Measurements from ENCODE around the gene NEK11.
A peak's percentile ranks its signal among the peaks of the same experiment; 100 is the strongest.
"Not testable (repeated sequence)": the region's sequence is repeated elsewhere in the genome, so short reads cannot be mapped to it uniquely, and the experiment has no call there.

Gene NEK11

DNA sequence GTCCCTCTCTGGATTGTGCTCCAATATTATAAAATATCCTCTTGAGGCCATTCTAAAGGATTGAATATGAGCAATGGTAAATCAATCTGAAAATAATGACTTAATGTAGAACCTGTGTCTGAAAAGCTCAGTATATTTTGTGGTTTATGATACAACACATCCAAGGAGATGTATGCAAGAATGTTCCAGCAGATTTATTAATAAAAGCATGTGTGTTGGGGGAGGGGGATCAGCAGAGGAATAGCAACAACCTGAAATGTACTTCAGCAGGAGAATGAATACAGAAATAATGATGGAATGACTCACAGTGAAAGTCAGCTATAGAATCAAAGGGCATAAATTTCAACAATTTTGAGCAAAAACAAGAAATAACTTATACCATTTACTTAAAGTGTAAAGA lies 298.2 kb downstream of the NEK11 start:
- FAIRE-seq (no peak), DNase-seq (ENCODE audit: insufficient read length) (no peak)
- TF ChIP-seq POLR2A (IDR thresholded peaks at IDR 0.05; ENCODE audit: low read depth, low read length), result no peak
- no peak for TF ChIP-seq TAF1 (IDR thresholded peaks at IDR 0.05; ENCODE audit: borderline replicate concordance, low read depth, low read length)
- no peak for TF ChIP-seq POLR2AphosphoS5 (IDR thresholded peaks at IDR 0.05; ENCODE audit: low read depth, low read length)

DNA sequence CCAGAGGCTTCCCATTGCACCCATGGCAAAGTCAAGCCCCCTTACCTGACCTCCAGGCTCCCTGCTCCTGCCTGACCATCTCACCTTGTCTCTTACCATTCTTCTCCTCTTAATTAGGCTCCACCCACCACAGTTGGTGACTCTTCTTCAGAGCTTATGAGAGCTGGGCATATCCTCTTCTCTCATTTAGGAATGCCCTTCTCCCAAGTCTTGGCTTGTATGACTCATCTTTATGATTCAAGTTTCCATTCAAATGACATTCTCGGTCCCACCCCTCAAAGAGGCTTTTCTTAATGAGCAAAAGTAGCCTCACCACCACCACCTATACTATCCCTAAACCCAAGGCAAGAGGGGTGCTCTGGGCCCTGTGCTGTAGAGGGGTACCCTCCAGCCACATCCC lies 299.6 kb downstream of the NEK11 start:
- FAIRE-seq, result no peak
- DNase-seq (ENCODE audit: insufficient read length), result no peak
- TF ChIP-seq POLR2AphosphoS5 (IDR thresholded peaks at IDR 0.05; ENCODE audit: low read depth, low read length), result no peak

DNA sequence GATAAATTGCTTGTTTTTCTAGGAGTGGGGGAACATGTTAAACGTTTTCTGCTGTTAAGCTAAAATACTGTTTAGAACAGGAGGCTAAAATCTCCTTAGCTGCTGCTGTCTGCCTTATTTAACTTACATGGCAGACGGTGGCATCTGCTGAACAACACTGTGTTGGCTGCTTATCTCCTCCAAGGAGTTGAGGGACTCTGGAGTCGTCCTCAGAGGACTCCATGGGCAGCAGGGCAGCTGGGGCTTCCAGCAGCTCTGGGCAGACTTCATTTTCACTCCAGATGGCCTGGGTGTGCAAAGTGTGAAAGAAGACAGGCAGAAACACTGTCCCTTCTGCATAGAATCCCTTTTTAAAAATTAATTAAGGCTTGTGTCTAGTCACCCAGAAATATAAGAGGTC lies 302.0 kb downstream of the NEK11 start:
- TF ChIP-seq POLR2AphosphoS5 (IDR thresholded peaks at IDR 0.05; ENCODE audit: low read depth, low read length), result no peak
- no peak for TF ChIP-seq TAF1 (IDR thresholded peaks at IDR 0.05; ENCODE audit: borderline replicate concordance, low read depth, low read length)
- peak; percentile 21 for FAIRE-seq
- no peak for DNase-seq (ENCODE audit: insufficient read length)

DNA sequence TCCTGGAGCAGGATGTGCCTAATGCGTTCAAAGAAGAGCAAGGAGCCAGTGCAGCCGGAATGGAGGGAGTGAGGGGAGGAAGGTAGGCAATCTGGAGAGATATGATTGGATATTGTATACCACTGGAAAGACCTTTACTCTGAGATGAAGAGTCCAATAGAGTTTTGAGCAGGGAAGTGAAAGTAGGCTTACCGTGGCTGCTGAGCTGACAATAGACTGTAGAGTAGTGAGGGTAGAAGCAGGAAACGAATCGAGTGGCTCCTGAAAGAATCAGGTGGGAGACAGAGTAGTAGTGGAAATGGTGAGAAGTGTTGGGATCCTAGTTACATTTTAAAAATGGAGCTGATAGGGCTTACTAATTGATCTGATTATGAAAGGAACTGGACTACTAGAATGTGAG lies 303.1 kb downstream of the NEK11 start:
- FAIRE-seq (peak; percentile 54), DNase-seq (ENCODE audit: insufficient read length) (no peak)
- TF ChIP-seq POLR2A (IDR thresholded peaks at IDR 0.05; ENCODE audit: low read depth, low read length), result no peak
- TF ChIP-seq TAF1 (IDR thresholded peaks at IDR 0.05; ENCODE audit: borderline replicate concordance, low read depth, low read length), result no peak
- TF ChIP-seq POLR2AphosphoS5 (IDR thresholded peaks at IDR 0.05; ENCODE audit: low read depth, low read length), result no peak

DNA sequence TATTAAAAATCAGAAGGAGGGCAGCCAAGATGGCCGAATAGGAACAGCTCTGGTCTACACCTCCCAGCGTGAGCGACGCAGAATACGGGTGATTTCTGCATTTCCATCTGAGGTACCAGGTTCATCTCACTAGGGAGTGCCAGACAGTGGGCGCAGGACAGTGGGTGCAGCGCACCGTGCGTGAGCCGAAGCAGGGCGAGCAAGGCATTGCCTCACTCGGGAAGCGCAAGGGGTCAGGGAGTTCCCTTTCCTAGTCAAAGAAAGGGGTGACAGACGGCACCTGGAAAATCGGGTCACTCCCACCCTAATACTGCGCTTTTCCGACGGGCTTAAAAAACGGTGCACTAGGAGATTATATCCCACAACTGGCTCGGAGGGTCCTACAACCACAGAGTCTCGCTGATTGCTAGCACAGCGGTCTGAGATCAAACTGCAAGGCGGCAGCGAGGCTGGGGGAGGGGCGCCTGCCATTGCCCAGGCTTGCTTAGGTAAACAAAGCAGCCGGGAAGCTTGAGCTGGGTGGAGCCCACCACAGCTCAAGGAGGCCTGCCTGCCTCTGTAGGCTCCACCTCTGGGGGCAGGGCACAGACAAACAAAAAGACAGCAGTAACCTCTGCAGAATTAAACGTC lies 304.9 kb downstream of the NEK11 start:
- not testable (repeated sequence) for FAIRE-seq

DNA sequence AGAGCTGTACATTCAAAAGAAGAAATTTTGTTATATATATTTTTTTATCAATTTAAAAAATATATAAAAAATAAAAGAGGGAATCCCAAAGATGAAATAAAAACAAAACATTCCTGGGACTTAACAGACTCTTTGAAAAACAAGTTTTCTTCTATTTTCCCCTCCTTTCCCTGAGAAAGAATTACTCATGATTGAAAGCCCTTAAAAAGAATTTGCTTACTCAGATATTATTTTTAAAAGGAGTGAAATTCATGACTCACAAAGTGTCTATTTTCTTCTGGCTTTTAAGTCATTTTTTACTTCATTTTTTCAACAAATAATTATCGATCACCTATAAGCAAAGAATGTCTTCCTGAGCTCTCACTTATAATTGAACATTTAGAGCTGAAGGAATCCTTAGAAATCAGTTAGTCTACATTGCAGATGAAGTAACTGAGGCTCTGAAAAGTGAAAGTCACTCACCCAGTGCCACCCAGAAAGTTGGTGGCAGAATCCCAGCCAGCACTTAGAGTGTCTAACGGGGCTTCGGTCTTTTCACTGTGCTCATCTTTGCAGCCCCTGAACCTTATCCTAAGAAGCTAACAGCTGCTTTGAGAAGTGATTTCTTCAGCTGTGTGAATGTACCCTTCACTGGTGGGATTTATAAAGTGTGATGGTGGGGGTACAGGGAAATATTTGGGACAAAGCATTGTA lies 312.4 kb downstream of the NEK11 start:
- no peak for DNase-seq (ENCODE audit: insufficient read length)
- TF ChIP-seq POLR2A (IDR thresholded peaks at IDR 0.05; ENCODE audit: low read depth, low read length) (no peak), TAF1 (IDR thresholded peaks at IDR 0.05; ENCODE audit: borderline replicate concordance, low read depth, low read length) (no peak), POLR2AphosphoS5 (IDR thresholded peaks at IDR 0.05; ENCODE audit: low read depth, low read length) (no peak)
- no peak for FAIRE-seq

More for the DNA sequence above, 304.9 kb downstream of the NEK11 start:
- DNase-seq (ENCODE audit: insufficient read length), result not testable (repeated sequence)

DNA sequence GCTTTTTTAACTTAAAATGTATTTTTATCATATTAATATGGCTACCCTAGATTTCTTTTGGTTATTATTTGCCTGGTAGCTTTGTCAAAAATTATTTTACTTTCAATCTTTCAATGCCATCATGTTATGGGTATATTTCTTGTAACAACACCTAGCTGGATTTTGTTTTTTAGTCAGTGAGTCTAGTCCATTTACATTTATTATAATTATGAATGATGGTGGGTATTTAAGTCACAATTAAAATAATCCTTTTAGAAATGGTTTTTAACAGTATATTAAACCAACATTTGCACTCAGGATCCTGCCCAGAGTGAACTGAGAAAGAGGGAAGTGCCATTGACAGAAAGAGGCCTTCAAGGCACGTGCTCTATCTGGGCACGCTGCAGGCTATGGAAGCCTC lies 315.1 kb downstream of the NEK11 start:
- DNase-seq (ENCODE audit: insufficient read length) (no peak), FAIRE-seq (no peak)
- no peak for TF ChIP-seq POLR2A (IDR thresholded peaks at IDR 0.05; ENCODE audit: low read depth, low read length)
- no peak for TF ChIP-seq TAF1 (IDR thresholded peaks at IDR 0.05; ENCODE audit: borderline replicate concordance, low read depth, low read length)
- no peak for TF ChIP-seq POLR2AphosphoS5 (IDR thresholded peaks at IDR 0.05; ENCODE audit: low read depth, low read length)

DNA sequence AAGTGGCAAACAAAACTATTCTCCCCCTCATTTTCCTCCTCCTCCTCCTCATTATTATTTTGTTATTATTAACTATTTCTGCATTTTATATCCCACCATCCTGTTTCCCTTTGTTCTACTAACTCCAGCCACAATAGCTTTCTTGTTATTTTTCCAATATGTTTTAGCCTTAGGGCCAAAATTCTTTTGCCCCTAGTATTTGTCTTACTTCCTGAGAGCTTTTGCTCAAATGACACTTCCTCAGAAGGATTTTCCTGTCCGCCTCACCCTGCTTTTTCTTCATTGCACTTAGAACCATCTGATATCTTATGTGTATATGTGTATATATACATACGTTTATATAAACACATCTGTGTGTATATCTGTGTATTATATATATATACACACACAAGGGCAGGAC lies 322.2 kb downstream of the NEK11 start:
- FAIRE-seq (no peak), DNase-seq (ENCODE audit: insufficient read length) (no peak)
- TF ChIP-seq POLR2AphosphoS5 (IDR thresholded peaks at IDR 0.05; ENCODE audit: low read depth, low read length), result no peak
- TF ChIP-seq TAF1 (IDR thresholded peaks at IDR 0.05; ENCODE audit: borderline replicate concordance, low read depth, low read length), result no peak
- no peak for TF ChIP-seq POLR2A (IDR thresholded peaks at IDR 0.05; ENCODE audit: low read depth, low read length)

DNA sequence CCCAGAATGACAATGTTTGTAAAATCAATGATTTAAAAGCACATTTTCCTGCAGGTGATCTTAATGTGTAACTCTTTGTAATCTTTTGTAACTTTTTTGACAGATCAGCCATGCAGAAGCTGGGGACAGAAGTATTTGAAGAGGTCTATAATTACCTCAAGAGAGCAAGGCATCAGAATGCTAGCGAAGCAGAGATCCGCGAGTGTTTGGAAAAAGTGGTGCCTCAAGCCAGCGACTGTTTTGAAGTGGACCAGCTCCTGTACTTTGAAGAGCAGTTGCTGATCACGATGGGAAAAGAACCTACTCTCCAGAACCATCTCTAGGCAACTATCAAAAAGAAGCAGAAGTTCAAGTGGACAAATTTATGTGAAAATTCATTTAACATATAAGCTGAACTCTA lies 322.8 kb downstream of the NEK11 start:
- FAIRE-seq, result no peak
- DNase-seq (ENCODE audit: insufficient read length), result no peak
- TF ChIP-seq POLR2A (IDR thresholded peaks at IDR 0.05; ENCODE audit: low read depth, low read length), result no peak
- no peak for TF ChIP-seq TAF1 (IDR thresholded peaks at IDR 0.05; ENCODE audit: borderline replicate concordance, low read depth, low read length)
- no peak for TF ChIP-seq POLR2AphosphoS5 (IDR thresholded peaks at IDR 0.05; ENCODE audit: low read depth, low read length)

DNA sequence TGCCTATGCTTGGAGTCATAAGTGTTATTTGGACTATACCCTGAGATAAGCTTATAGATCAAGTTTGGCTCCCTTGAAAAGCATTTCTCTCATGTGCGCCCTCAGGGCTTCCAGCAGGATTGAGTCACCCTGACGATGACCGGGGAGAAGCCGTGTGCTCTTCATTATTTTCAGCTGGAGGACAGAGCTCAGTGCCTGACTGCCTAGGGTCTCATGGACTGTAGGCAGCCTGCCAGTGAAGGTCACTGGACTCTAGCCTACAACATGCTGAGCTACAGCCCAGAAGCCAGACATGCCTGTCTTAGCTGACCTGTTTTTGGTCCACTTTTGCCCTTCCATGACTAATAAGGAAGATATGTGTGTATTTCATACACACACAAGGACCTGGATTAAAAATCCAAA lies 323.3 kb downstream of the NEK11 start:
- TF ChIP-seq POLR2A (IDR thresholded peaks at IDR 0.05; ENCODE audit: low read depth, low read length) (no peak), POLR2AphosphoS5 (IDR thresholded peaks at IDR 0.05; ENCODE audit: low read depth, low read length) (no peak), TAF1 (IDR thresholded peaks at IDR 0.05; ENCODE audit: borderline replicate concordance, low read depth, low read length) (no peak)
- no peak for FAIRE-seq
- no peak for DNase-seq (ENCODE audit: insufficient read length)

DNA sequence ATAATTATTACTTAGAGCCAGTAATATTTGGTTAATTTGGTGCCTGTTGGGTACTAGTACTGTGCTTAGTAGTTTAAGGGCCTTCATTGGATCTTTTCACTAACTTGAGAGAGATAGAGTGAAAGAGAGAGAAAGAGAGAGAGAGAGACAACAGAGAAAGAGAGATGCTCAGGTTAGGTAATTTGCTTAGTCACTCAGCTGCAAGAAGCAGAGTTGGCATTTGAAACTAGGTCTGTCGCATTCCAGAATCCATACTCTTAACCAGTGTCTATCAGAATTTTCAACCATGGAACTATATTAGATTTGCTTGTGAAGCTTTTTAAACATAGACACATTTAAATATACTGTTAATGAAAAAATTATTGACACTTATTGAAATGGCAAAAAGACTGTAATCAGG lies 323.8 kb downstream of the NEK11 start:
- DNase-seq (ENCODE audit: insufficient read length), result no peak
- TF ChIP-seq POLR2A (IDR thresholded peaks at IDR 0.05; ENCODE audit: low read depth, low read length) (no peak), POLR2AphosphoS5 (IDR thresholded peaks at IDR 0.05; ENCODE audit: low read depth, low read length) (no peak), TAF1 (IDR thresholded peaks at IDR 0.05; ENCODE audit: borderline replicate concordance, low read depth, low read length) (no peak)
- no peak for FAIRE-seq

DNA sequence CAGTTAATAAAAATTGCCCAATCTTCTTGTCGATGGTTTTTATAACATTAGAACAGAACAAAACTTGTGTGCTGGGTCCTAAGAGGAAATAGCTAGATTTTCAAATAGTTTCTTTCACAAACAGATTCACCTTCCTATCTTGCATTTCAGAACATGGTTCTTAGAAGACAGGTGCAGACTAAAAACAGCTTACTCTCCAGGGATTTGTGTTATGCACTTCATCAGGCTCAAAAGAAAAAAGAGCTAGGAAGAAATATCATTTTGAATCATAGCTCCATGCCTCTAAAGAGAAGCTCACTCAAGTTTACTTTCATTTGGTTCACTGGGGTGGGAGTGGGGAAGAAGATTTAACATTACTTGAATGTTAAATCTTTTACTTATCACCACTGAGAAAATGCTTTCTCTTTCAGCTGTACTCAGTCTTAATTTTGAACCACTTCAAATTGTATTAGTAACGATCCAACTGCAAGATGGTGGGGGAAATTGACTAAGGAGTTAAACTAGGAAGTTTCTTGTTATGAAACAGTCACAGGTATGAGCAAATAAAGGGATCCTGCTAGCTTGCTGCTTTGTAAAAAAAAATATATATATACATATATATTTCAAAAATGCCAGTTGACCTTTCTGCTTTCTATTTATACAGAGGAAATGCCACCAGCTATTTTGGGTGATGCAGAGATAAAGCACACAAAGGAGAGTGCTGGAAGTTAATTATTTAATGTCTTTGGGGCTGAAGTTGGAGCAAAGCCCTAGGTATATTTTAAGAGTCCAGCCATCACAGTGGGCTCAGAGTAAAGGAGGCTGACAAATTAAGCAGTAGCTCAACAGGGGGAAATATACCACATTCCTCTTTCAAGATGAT lies 326.6 kb downstream of the NEK11 start:
- no peak for FAIRE-seq
- TF ChIP-seq POLR2AphosphoS5 (IDR thresholded peaks at IDR 0.05; ENCODE audit: low read depth, low read length) (no peak), TAF1 (IDR thresholded peaks at IDR 0.05; ENCODE audit: borderline replicate concordance, low read depth, low read length) (no peak), POLR2A (IDR thresholded peaks at IDR 0.05; ENCODE audit: low read depth, low read length) (no peak)
- DNase-seq (ENCODE audit: insufficient read length), result no peak
